ENCODE data around the gene CABP5.

Gene CABP5

GRCh38 chr19:48010932-48011758, 32.7 kb downstream of the CABP5 start:
- Histone ChIP-seq H2AFZ (ENCODE audit: low read length) (no peak overlapping the region), H3K79me2 (ENCODE audit: insufficient read depth, low read length) (no peaks in the 10 kb centered on the region), H3K27me3 (ENCODE audit: insufficient read depth, low read length) (0 out of 2 replicates have a peak, but pooled peaks cover 3% of the 10 kb centered on the region), H3K4me1 (ENCODE audit: insufficient read depth, low read length, severe bottlenecking) (no peaks in the 10 kb centered on the region), H3K9ac (ENCODE audit: low read length) (no peak overlapping the region), H3K36me3 (ENCODE audit: insufficient read depth, low read length) (no peaks in the 10 kb centered on the region), H3K4me3 (ENCODE audit: low read depth, low read length, poor library complexity, severe bottlenecking) (no peak overlapping the region), H4K20me1 (ENCODE audit: insufficient read depth, low read length) (no peaks in the 10 kb centered on the region), H3F3A (ENCODE audit: insufficient read depth, low read length) (no peaks in the 10 kb centered on the region), H3K4me2 (ENCODE audit: low read length) (no peak overlapping the region), H3K9me2 (ENCODE audit: low read depth, low read length) (no peaks in the 10 kb centered on the region), H3K27ac (ENCODE audit: low read depth, low read length, poor library complexity, severe bottlenecking) (no peak overlapping the region), H3K9me3 (ENCODE audit: low read length) (no peaks in the 10 kb centered on the region)
- TF ChIP-seq CTCF (IDR thresholded peaks at IDR 0.05; ENCODE audit: low read length) (no peak), EZH2 (IDR thresholded peaks at IDR 0.05; ENCODE audit: borderline replicate concordance, low read length) (no peak)

DNA sequence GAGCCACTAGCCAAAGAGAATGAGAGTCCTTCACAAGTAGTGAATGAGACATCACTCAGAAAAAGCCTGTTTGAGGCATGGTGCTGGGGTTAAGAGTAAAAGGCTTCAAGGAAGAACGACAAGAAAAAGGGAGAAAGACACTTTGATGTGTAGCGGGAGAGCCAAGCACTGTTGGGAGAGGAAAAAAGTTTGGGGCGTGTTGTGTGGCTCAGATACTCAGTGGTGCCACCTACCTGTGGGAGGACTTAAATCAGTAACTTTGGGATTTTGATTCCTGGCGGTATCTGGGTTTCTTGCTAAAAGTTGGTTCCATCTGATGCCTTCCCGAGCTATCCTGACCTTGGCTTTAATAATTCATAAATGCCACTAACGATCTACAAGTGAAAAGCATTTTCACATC, 37.1 kb downstream of the CABP5 start:
- H3K27me3 ChIP-seq (ENCODE audit: insufficient read depth, low read length) = no peaks in the 10 kb centered on the region
- H3K4me1 ChIP-seq (ENCODE audit: insufficient read depth, low read length, severe bottlenecking) = no peaks in the 10 kb centered on the region
- H3K4me3 ChIP-seq (ENCODE audit: low read depth, low read length, poor library complexity, severe bottlenecking) = no peak overlapping the region
- TF ChIP-seq EZH2 (IDR thresholded peaks at IDR 0.05; ENCODE audit: borderline replicate concordance, low read length) (no peak), CTCF (IDR thresholded peaks at IDR 0.05; ENCODE audit: low read length) (peak; percentile 32; the same call in 1 of the 2 replicates)
- H3F3A ChIP-seq (ENCODE audit: insufficient read depth, low read length) = no peaks in the 10 kb centered on the region
- no peak overlapping the region for H3K9ac ChIP-seq (ENCODE audit: low read length)
- no peak overlapping the region for H3K27ac ChIP-seq (ENCODE audit: low read depth, low read length, poor library complexity, severe bottlenecking)
- H3K79me2 ChIP-seq (ENCODE audit: insufficient read depth, low read length) = no peaks in the 10 kb centered on the region
- H2AFZ ChIP-seq (ENCODE audit: low read length) = no peak overlapping the region
- no peaks in the 10 kb centered on the region for H4K20me1 ChIP-seq (ENCODE audit: insufficient read depth, low read length)
- no peaks in the 10 kb centered on the region for H3K9me2 ChIP-seq (ENCODE audit: low read depth, low read length)
- H3K4me2 ChIP-seq (ENCODE audit: low read length) = no peak overlapping the region
- no peaks in the 10 kb centered on the region for H3K36me3 ChIP-seq (ENCODE audit: insufficient read depth, low read length)
- H3K9me3 ChIP-seq (ENCODE audit: low read length) = no peaks in the 10 kb centered on the region

DNA sequence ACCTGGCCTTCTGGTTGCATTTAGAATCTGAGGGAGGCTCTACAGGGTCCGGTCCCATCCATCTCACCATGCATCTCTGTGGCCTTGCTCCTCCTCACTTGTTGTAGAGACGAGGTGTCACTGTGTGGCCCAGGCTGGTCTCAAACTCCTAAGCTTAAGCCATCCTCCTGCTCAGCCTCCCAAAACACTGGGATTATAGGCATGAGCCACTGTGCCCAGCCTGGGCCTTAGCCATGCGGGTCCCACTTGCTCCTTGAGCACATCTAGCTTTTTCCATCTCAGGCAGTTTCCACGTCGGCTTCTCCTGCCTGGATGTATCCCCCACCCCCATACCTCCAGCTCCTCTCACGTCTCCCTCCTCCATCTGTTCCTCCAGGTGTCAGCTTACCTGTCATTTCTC, 39.6 kb downstream of the CABP5 start:
- Histone ChIP-seq H3K36me3 (ENCODE audit: insufficient read depth, low read length) (no peaks in the 10 kb centered on the region), H3K27me3 (ENCODE audit: insufficient read depth, low read length) (no peaks in the 10 kb centered on the region), H3K4me1 (ENCODE audit: insufficient read depth, low read length, severe bottlenecking) (no peaks in the 10 kb centered on the region), H3K9ac (ENCODE audit: low read length) (no peak overlapping the region), H4K20me1 (ENCODE audit: insufficient read depth, low read length) (no peaks in the 10 kb centered on the region), H3K4me2 (ENCODE audit: low read length) (no peak overlapping the region), H3K79me2 (ENCODE audit: insufficient read depth, low read length) (no peaks in the 10 kb centered on the region), H2AFZ (ENCODE audit: low read length) (no peak overlapping the region), H3F3A (ENCODE audit: insufficient read depth, low read length) (no peaks in the 10 kb centered on the region), H3K9me2 (ENCODE audit: low read depth, low read length) (no peaks in the 10 kb centered on the region), H3K4me3 (ENCODE audit: low read depth, low read length, poor library complexity, severe bottlenecking) (no peak overlapping the region), H3K27ac (ENCODE audit: low read depth, low read length, poor library complexity, severe bottlenecking) (no peak overlapping the region), H3K9me3 (ENCODE audit: low read length) (no peaks in the 10 kb centered on the region)
- TF ChIP-seq EZH2 (IDR thresholded peaks at IDR 0.05; ENCODE audit: borderline replicate concordance, low read length) (no peak), CTCF (IDR thresholded peaks at IDR 0.05; ENCODE audit: low read length) (no peak)
